ENCODE results near the gene PNO1. TPM values are rescaled to one million over a fixed set of nuclear protein-coding genes. Genes with fewer than 3 reads are reported as not detected.

The PNO1 gene
- total and polyA plus RNA-seq, 9 of the 15 experiments (the other 6 are each of a cell fraction or from before 2014, with no cell fraction given) = 11.8 to 81.7 (median 41.1) TPM

Other genes starting within 250 kb of the PNO1 start
- 26.9 and 36.2 TPM in 2 replicates for gene C1D, start 94.9 kb upstream of the PNO1 start, total RNA-seq (2014; rRNA removed)
- gene C1D, start 94.9 kb upstream of the PNO1 start, total RNA-seq (2014; rRNA removed; fragmentation: Illumina TruSeq; extraction: Trizol) = 60.4 and 76.1 TPM in 2 replicates
- 38.3 and 42.2 TPM in 2 replicates for gene C1D, start 94.9 kb upstream of the PNO1 start, total RNA-seq (2015; rRNA removed; fragmentation: Illumina TruSeq; extraction: Trizol)
- 21.3 and 33.2 TPM in 2 replicates for gene C1D, start 94.9 kb upstream of the PNO1 start, total RNA-seq (2021)
- gene C1D, start 94.9 kb upstream of the PNO1 start, polyA plus RNA-seq (2011; rRNA removed) = 25.5 and 55.1 TPM in 2 replicates
- gene C1D, start 94.9 kb upstream of the PNO1 start, polyA plus RNA-seq (2014; fragmentation: Illumina TruSeq; extraction: Trizol) = 59.2 and 73.2 TPM in 2 replicates
- 100 to 1,000 TPM; 120 to 123 TPM for gene C1D, start 94.9 kb upstream of the PNO1 start, polyA plus RNA-seq (2014; fragmentation: Nextera tagmentation; extraction: Ambion mirVana)
- gene C1D, start 94.9 kb upstream of the PNO1 start, polyA plus RNA-seq (2014; rRNA removed) = 55.3 and 56.5 TPM in 2 replicates
- 10.5 and 12.5 TPM in 2 replicates for gene PPP3R1, start 94.6 kb downstream of the PNO1 start, total RNA-seq (2014; rRNA removed)
- 38.1 and 44.4 TPM in 2 replicates for gene PPP3R1, start 94.6 kb downstream of the PNO1 start, total RNA-seq (2014; rRNA removed; fragmentation: Illumina TruSeq; extraction: Trizol)
- gene PPP3R1, start 94.6 kb downstream of the PNO1 start, total RNA-seq (2015; rRNA removed; fragmentation: Illumina TruSeq; extraction: Trizol) = 29.3 and 30.0 TPM in 2 replicates
- 69.5 and 70.0 TPM in 2 replicates for gene PPP3R1, start 94.6 kb downstream of the PNO1 start, total RNA-seq (2021)
- gene PPP3R1, start 94.6 kb downstream of the PNO1 start, polyA plus RNA-seq (2011; rRNA removed) = 6.9 and 22.2 TPM in 2 replicates
- gene PPP3R1, start 94.6 kb downstream of the PNO1 start, polyA plus RNA-seq (2014; fragmentation: Illumina TruSeq; extraction: Trizol) = 44.2 and 48.8 TPM in 2 replicates
- 10 to 100 TPM in 1 of 2 experiments, 1 to 10 TPM in 1; 3.7 to 12.3 TPM for gene PPP3R1, start 94.6 kb downstream of the PNO1 start, polyA plus RNA-seq (2014; fragmentation: Nextera tagmentation; extraction: Ambion mirVana)
- gene PPP3R1, start 94.6 kb downstream of the PNO1 start, polyA plus RNA-seq (2014; rRNA removed) = 23.2 and 24.8 TPM in 2 replicates
- 0.59 and 1.6 TPM in 2 replicates for gene CNRIP1, start 162.1 kb downstream of the PNO1 start, total RNA-seq (2014; rRNA removed)
- 1.1 TPM in 2 replicates for gene CNRIP1, start 162.1 kb downstream of the PNO1 start, total RNA-seq (2014; rRNA removed; fragmentation: Illumina TruSeq; extraction: Trizol)
- 1.3 and 1.8 TPM in 2 replicates for gene CNRIP1, start 162.1 kb downstream of the PNO1 start, total RNA-seq (2015; rRNA removed; fragmentation: Illumina TruSeq; extraction: Trizol)
- 1.3 and 1.6 TPM in 2 replicates for gene CNRIP1, start 162.1 kb downstream of the PNO1 start, total RNA-seq (2021)
- 0.30 and 1.9 TPM in 2 replicates for gene CNRIP1, start 162.1 kb downstream of the PNO1 start, polyA plus RNA-seq (2011; rRNA removed)
- 1.0 and 2.1 TPM in 2 replicates for gene CNRIP1, start 162.1 kb downstream of the PNO1 start, polyA plus RNA-seq (2014; fragmentation: Illumina TruSeq; extraction: Trizol)
- gene CNRIP1, start 162.1 kb downstream of the PNO1 start, polyA plus RNA-seq (2014; fragmentation: Nextera tagmentation; extraction: Ambion mirVana) = 1 to 10 TPM; 1.3 to 1.6 TPM
- 1.3 and 1.5 TPM in 2 replicates for gene CNRIP1, start 162.1 kb downstream of the PNO1 start, polyA plus RNA-seq (2014; rRNA removed)
- gene PLEK, start 207.4 kb downstream of the PNO1 start, total RNA-seq (2014; rRNA removed) = 0.12 and 0.27 TPM in 2 replicates
- 0.22 and 0.36 TPM in 2 replicates for gene PLEK, start 207.4 kb downstream of the PNO1 start, total RNA-seq (2014; rRNA removed; fragmentation: Illumina TruSeq; extraction: Trizol)
- 1.2 and 1.3 TPM in 2 replicates for gene PLEK, start 207.4 kb downstream of the PNO1 start, total RNA-seq (2015; rRNA removed; fragmentation: Illumina TruSeq; extraction: Trizol)
- 0.33 and 0.56 TPM in 2 replicates for gene PLEK, start 207.4 kb downstream of the PNO1 start, total RNA-seq (2021)
- gene PLEK, start 207.4 kb downstream of the PNO1 start, polyA plus RNA-seq (2011; rRNA removed) = 0.14 TPM in 1 of 2 replicates, not detected in the other
- 0.36 and 0.43 TPM in 2 replicates for gene PLEK, start 207.4 kb downstream of the PNO1 start, polyA plus RNA-seq (2014; fragmentation: Illumina TruSeq; extraction: Trizol)
- gene PLEK, start 207.4 kb downstream of the PNO1 start, polyA plus RNA-seq (2014; fragmentation: Nextera tagmentation; extraction: Ambion mirVana) = under 1 TPM; 0.49 to 0.55 TPM
- gene PLEK, start 207.4 kb downstream of the PNO1 start, polyA plus RNA-seq (2014; rRNA removed) = 0.11 and 0.66 TPM in 2 replicates